HFFc6 (cell line): ENCODE results near the gene PCDHGC4. TPM values are rescaled to one million over a fixed set of nuclear protein-coding genes. Genes with fewer than 3 reads are reported as not detected.
A peak's percentile ranks its signal among the peaks of the same experiment; 100 is the strongest.

Experiments used
- DNase-seq: peaks from one replicate; pipeline ENCODE4 v3.0.0-alpha.2; 2018
- H3K27ac Mint-ChIP-seq: 2 replicates; pipeline ENCODE4 v1.8.0; 2020; ENCODE audit warnings: mild to moderate bottlenecking, mixed read lengths
- H3K27me3 Mint-ChIP-seq: 2 replicates; pipeline ENCODE4 v1.8.0; 2021; ENCODE audit warnings: mild to moderate bottlenecking, moderate library complexity, mixed read lengths; ENCODE audit not compliant: insufficient read depth
- H3K36me3 Mint-ChIP-seq: 2 replicates; pipeline ENCODE4 v1.8.0; 2021; ENCODE audit warnings: low read depth, mixed read lengths
- H3K4me1 Mint-ChIP-seq: 2 replicates; pipeline ENCODE4 v1.8.0; 2020; ENCODE audit warnings: low read depth, mixed read lengths
- H3K4me3 Mint-ChIP-seq: 2 replicates; pipeline ENCODE4 v1.8.0; 2020; ENCODE audit warnings: mild to moderate bottlenecking, moderate library complexity, mixed read lengths
- H3K9me3 Mint-ChIP-seq: 2 replicates; pipeline ENCODE4 v1.8.0; 2020; ENCODE audit warnings: mild to moderate bottlenecking, mixed read lengths
- total RNA-seq, 6 experiments: library from RNA; stranded (reverse); fragmentation: NEBNext Ultra II Directional; extraction: Animal tissue kit (Norgen Biotek cat#: 25700); gene quantifications; 2 replicates in 1 of 6; 3 replicates in 5 of 6; pipeline ENCODE4 v1.2.3, GENCODE V29; 2021
- TF ChIP-seq, protein P1 (sequence below): fragments of 200-600 bp; sonication (generic); IDR thresholded peaks from 2 replicates; pipeline ENCODE4 v1.5.0; 2021; ENCODE audit warnings: antibody characterized with exemption, mild to moderate bottlenecking

PCDHGC4 gene
- total RNA-seq, 6 experiments from 2014 or later: 0.34 to 1.4 (median 0.62) TPM

DNA sequence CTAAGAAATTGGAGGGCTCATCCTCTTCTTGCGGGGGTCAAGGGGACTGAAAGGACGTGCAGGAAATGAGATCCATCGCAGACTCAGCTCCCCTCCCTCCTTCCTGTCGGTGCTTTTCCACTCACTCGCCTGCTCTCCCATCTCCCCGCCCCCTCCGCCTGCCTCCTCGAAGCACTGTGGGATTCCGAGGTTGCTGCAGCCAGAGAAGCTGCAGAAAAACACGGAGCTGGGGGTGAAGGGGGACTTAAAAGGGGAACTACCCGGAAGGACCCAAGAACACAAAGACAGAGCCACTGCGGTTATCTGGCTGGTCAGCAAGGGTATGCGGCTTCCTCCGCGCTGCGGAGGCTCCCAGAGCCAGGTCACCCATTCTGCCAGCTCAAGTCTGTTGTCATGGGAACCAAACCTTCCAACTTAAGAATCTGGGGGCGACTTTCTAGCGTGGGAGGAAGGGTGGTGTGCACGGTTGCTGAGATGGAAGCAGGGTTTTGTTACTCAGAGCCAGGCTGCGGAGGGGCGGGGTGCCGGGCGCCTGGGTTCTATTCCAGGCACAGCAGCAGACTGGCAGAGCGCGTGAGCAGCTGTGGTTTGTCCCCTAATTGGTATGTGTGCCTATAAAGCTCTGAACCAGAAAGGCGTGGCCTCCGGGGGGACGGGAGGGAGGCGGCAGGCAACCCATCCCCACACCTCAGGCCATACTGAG lies 28.9 kb downstream of the PCDHGC4 start:
- Mint-ChIP-seq H3K36me3 (peaks cover 42% of the 10 kb centered on the region), H3K4me1 (peaks cover 91% of the 10 kb centered on the region)
- TF ChIP-seq, protein P1, sequence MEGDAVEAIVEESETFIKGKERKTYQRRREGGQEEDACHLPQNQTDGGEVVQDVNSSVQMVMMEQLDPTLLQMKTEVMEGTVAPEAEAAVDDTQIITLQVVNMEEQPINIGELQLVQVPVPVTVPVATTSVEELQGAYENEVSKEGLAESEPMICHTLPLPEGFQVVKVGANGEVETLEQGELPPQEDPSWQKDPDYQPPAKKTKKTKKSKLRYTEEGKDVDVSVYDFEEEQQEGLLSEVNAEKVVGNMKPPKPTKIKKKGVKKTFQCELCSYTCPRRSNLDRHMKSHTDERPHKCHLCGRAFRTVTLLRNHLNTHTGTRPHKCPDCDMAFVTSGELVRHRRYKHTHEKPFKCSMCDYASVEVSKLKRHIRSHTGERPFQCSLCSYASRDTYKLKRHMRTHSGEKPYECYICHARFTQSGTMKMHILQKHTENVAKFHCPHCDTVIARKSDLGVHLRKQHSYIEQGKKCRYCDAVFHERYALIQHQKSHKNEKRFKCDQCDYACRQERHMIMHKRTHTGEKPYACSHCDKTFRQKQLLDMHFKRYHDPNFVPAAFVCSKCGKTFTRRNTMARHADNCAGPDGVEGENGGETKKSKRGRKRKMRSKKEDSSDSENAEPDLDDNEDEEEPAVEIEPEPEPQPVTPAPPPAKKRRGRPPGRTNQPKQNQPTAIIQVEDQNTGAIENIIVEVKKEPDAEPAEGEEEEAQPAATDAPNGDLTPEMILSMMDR: no peak

DNA sequence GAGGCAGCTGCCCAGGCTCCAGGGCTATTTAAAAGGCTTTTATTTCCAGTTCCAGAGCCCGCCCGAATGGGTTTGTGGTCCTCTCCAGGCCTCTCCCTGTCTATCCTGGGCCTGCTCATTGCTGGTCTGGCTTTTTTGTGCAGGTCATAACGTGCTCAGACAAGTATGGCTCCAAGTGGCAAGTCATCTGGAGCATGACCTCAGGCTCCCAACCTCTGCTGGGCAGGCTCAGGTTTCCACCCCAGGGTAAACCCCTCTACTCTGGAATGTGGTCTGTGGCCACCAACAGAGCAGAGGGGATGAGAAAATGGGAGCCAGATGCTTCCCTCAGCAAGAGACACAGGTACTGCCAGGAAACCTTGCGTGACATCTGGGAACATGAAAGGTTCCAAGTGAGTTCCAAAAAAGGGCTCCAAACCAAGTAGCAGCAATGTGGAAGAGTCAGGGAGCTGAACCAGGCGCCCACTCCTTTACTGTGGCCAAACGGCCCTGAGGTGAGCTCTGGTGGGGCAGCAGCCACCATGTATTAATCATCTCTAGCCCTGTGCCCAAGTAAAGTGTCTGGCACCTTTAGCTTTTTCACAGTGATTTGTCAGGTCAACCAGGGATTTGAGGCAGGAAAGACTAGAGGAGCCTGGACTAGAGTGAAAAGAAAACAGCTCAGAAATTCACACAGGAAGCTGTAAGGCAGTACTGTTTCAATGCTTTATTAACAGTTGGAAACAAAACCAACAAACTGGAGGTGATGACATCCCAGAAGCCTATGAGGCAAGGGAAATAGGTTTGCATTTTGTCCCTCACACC lies 29.7 kb downstream of the PCDHGC4 start:
- Mint-ChIP-seq H3K36me3 (peaks cover 50% of the 10 kb centered on the region), H3K27ac (peak overlapping the region; percentile 96), H3K4me3 (peak overlapping the region; percentile 85), H3K27me3 (peaks cover 17% of the 10 kb centered on the region), H3K9me3 (no peaks in the 10 kb centered on the region), H3K4me1 (peaks cover 91% of the 10 kb centered on the region)
- TF ChIP-seq, protein P1: no peak
- DNase-seq: peak; percentile 41

More for the DNA sequence above, 28.9 kb downstream of the PCDHGC4 start:
- no peaks in the 10 kb centered on the region for H3K9me3 Mint-ChIP-seq
- peak overlapping the region; percentile 96 for H3K27ac Mint-ChIP-seq
- peak; percentile 94 for DNase-seq
- H3K27me3 Mint-ChIP-seq: peaks cover 18% of the 10 kb centered on the region
- peak overlapping the region; percentile 85 for H3K4me3 Mint-ChIP-seq

DNA sequence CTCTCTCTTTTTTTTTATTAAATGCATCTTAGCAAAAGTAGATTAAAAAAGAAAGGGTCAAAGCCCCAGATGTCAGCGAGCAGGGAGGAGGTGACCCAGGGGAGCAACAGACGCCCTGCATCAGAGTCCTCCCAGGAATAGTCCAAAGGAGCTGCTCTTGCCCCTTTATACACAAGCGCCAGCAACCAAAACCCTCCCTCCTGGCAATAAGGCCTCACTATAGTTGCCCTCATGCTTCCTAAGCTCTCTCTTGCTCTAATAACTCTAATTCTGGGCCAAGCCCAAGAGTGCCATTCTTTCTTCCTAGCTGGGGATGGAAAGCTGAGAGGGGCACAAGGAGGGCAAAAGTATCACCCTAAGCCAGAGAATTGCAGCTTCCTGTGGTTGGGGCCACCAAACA lies 30.3 kb downstream of the PCDHGC4 start:
- no peak overlapping the region for H3K4me3 Mint-ChIP-seq
- peaks cover 52% of the 10 kb centered on the region for H3K36me3 Mint-ChIP-seq
- no peak for DNase-seq

DNA sequence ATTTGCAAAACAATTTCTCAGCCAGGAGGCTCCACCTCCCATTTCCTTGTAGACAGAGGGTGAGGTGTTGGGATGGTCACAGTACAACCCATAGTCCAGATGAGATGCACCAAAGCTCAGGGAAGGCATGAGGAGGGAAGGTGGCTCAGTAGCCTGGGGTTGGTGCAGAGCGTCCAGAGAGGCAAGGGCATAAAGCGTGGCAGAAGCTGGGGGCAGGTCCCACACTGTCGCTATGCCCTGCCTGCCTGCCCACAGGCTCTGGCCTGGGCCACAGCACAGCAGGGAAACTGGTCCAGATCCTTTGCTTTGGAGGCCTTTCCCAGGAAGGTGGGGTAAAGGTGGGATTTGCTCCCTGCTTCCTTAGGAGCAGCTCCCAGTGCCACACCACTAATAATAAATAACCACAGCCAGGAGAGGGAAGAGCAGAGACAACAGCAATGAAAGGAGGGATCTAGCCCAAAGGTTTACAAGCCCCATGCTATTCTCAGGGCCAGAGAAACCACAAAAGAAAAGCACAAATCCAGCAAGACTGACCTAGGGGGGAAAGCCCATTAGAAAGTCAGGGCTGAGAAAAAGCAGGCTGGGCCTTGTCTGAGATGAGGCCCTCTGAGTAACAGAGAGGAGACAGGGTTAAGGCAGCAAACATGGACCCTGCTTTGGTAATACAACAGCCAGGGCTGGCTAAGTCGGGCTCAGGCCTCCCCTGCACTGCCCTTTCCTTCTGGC lies 31.3 kb downstream of the PCDHGC4 start:
- peak overlapping the region; percentile 96 for H3K27ac Mint-ChIP-seq
- no peak for DNase-seq
- H3K27me3 Mint-ChIP-seq: peaks cover 15% of the 10 kb centered on the region
- H3K9me3 Mint-ChIP-seq: no peaks in the 10 kb centered on the region
- H3K4me1 Mint-ChIP-seq: peaks cover 97% of the 10 kb centered on the region
- peaks cover 54% of the 10 kb centered on the region for H3K36me3 Mint-ChIP-seq
- TF ChIP-seq, protein P1: no peak
- peak overlapping the region; percentile 20; the same call in 1 of the 2 replicates for H3K4me3 Mint-ChIP-seq

More for the DNA sequence above, 30.3 kb downstream of the PCDHGC4 start:
- TF ChIP-seq, protein P1: no peak
- peak overlapping the region; percentile 96 for H3K27ac Mint-ChIP-seq
- no peaks in the 10 kb centered on the region for H3K9me3 Mint-ChIP-seq
- H3K27me3 Mint-ChIP-seq: peaks cover 15% of the 10 kb centered on the region
- H3K4me1 Mint-ChIP-seq: peaks cover 91% of the 10 kb centered on the region

DNA sequence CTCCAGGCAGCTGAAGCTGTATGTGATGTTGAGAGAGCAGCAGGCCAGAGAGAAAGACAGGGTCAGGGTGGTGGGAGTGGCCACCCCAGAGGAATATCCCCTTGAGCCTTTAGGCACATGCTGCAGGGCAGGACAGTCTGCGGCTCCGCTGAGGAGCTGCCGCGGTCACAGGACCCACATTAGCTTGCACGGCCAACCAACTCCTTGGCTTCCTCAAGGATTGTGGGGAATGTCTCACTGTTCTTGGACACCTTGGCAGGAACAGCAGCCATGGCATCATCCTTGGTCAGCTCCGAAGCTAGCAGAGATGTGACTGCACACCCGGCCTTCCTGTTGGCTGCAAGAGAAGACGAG lies 31.8 kb downstream of the PCDHGC4 start:
- peaks cover 10% of the 10 kb centered on the region for H3K27me3 Mint-ChIP-seq
- H3K36me3 Mint-ChIP-seq: peaks cover 49% of the 10 kb centered on the region
- TF ChIP-seq, protein P1: no peak
- H3K4me3 Mint-ChIP-seq: no peak overlapping the region
- DNase-seq: no peak
- H3K9me3 Mint-ChIP-seq: no peaks in the 10 kb centered on the region
- H3K4me1 Mint-ChIP-seq: peaks cover 98% of the 10 kb centered on the region
- H3K27ac Mint-ChIP-seq: peak overlapping the region; percentile 96
